Cortex of kidney (tissue), 1 donor: ENCODE results near the gene SUSD5.
"Not testable (repeated sequence)": the region's sequence is repeated elsewhere in the genome, so short reads cannot be mapped to it uniquely, and the experiment has no call there.

Source experiments
- DNase-seq: peaks from one replicate; lab custom pipeline; 2025; lab: John Stamatoyannopoulos, UW

SUSD5 gene

GRCh38 chr3:33115024-33115768 lies 103.4 kb downstream of the SUSD5 start:
- DNase-seq, result no peak

DNA sequence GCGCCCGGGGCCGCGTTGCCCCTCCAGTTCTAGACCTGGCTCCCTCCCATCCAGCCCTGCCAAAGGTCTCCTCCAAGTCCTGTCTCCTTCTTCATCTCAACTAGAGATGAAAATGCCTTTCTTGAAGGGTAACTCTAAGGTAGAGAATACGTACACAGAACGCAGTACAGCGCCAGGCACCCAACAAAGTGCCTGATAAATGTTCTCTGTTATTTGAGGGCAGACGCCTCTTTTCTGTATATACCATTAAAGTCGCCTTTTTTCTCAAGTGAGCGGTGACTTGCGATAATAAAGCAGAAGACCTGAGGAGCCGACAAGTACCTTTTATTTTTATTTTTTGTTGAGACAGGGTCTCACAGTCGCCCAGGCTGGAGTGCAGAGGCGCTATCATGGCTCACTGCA lies 104.0 kb downstream of the SUSD5 start:
- DNase-seq, result no peak

- peak; percentile 33 for DNase-seq
These were observed 104.6 kb downstream of the SUSD5 start, which contains the start of gene CRTAP for GRCh38 chr3:33113772-33114621. TSS of gene CRTAP (plus strand) at chr3:33114014. CDS start at chr3:33114078, 64 bp downstream.

GRCh38 chr3:33111581-33111980 lies 107.0 kb downstream of the SUSD5 start:
- DNase-seq, result no peak

DNA sequence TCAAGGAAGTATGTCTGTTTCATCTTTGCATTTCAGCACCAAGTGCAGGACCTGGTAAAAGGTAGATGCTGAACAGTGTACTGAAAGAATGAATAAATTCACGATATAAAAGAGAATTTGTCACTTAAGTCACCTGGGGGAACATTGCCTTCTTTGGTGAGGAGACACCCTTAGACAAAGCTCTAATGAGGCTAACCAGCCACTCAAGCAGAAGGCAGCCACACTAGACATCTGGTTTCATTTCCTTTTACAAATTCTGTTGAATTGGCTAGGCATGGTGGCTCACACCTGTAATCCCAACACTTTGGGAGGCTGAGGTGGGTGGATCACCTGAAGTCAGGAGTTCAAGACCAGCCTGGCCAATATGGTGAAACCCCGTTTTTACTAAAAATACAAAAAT lies 111.8 kb downstream of the SUSD5 start:
- not testable (repeated sequence) for DNase-seq

DNA sequence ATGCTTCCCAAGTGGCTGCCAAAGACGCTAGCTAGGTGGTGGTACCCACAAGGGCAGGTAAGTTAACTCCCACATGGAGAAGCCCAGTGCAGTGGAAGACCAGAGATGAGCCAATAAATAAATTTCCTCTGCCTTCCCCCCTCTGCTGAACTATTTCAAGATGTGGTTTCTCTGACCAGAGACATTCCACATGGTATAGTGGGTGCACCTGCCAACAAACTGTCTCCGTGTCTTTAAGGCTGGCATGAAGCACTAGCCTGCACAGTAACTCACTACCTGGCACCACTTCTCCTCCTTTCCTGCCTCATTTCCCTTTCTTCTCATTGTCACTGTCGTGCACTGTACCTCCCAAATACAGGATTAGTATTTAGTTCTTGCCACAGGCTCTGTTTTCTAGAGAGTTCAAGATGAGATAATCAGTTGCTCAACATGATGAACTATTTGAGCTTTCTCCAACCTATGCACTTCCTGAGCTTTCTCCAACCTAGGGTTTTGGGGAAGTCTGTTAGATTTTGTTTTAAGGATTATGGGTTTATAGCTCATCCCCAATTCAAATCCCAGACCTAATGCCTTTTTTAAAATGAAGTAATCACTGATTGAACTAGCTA lies 113.2 kb downstream of the SUSD5 start:
- DNase-seq, result no peak

- no peak for DNase-seq
These were observed 113.8 kb downstream of the SUSD5 start for GRCh38 chr3:33104803-33105202.

DNA sequence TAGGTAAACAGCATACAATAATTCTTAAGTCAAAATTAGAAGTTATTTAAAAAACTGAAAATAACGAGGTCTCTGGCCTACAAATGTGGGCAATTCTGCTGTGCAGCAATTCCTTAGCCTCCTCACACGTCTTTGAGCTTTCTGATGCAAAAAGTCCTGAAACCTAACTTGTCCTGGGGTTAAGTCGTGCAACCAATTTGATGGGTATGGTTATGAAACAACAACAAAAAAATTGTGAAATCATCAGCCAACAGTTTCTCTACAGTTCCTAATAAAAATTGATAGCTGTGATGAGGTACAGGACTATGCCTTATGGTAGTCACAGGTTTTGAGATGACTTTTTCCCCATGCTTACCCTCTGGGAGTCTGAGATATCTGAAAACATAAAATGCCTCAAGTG lies 115.1 kb downstream of the SUSD5 start:
- no peak for DNase-seq

- DNase-seq, result no peak
These were observed 115.6 kb downstream of the SUSD5 start for GRCh38 chr3:33103034-33103433.

DNA sequence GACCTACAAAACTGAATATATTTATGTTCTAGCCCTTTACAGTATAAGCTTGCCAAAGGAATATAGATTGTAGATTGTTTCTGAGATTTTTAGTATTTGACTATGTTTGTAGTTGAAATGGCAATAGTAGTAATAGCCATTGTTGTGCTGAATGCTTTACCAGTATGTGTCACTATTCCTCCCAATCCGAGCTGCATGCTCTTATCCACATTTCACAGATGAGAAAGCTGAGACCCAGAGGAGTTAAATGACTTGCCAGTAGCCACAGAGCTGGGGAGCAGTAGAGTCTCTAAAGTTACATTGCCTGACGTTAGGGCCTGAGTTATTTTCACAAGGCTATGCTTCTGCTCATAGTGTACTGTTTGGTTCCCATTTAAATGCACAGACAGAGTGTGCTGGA lies 118.4 kb downstream of the SUSD5 start:
- DNase-seq, result no peak
